NT2/D1 (cell line): ENCODE measurements around the gene CD22.

Source experiments
- DNase-seq: peaks from one replicate; pipeline ENCODE4 v3.0.0-alpha.2; 2011; ENCODE audit warnings: low read depth, low spot score
- H3K27me3 ChIP-seq: 2 replicates; pipeline ENCODE4 v1.6.0; 2011; ENCODE audit warnings: mild to moderate bottlenecking; ENCODE audit not compliant: insufficient read length, insufficient read depth
- H3K36me3 ChIP-seq: 2 replicates; pipeline ENCODE4 v1.6.1; 2011; ENCODE audit warnings: mild to moderate bottlenecking, low read length, mixed read lengths; ENCODE audit not compliant: insufficient read depth, insufficient read length
- H3K4me1 ChIP-seq: 2 replicates; pipeline ENCODE4 v1.5.1; 2011; ENCODE audit not compliant: insufficient read depth, insufficient read length
- H3K4me3 ChIP-seq: 2 replicates; pipeline ENCODE4 v1.5.1; 2011; ENCODE audit warnings: low read depth; ENCODE audit not compliant: insufficient read length
- H3K9ac ChIP-seq: 2 replicates; pipeline ENCODE4 v1.6.0; 2011; ENCODE audit warnings: low read depth; ENCODE audit not compliant: insufficient read length
- H3K9me3 ChIP-seq: 2 replicates; pipeline ENCODE4 v1.5.1; 2011; ENCODE audit warnings: mild to moderate bottlenecking, low read length; ENCODE audit not compliant: insufficient read depth
- SUZ12 ChIP-seq: IDR thresholded peaks from 2 replicates; pipeline ENCODE4 v1.6.1; 2011; ENCODE audit not compliant: insufficient read length, insufficient read depth; ENCODE audit errors: extremely low read depth
- YY1 ChIP-seq: IDR thresholded peaks from 2 replicates; pipeline ENCODE4 v1.6.1; 2011; ENCODE audit not compliant: insufficient read length, insufficient read depth
- ZNF274 ChIP-seq: IDR thresholded peaks from 2 replicates; pipeline ENCODE4 v1.6.1; 2011; ENCODE audit warnings: mild to moderate bottlenecking, low read depth, low read length

Gene CD22

DNA sequence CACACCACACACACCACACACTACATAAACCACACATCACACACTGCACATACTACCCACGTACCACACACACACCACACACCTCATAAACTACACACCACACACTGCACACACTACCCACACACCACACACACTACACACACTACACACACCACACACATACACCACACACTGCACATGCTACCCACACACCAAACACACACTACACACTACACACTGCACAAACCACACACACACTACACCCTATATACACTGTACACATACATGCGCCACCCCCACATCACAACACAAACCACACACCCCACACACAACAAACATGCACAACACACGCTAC lies 31.5 kb upstream of the CD22 start:
- H3K36me3 ChIP-seq: no peaks in the 10 kb centered on the region
- no peak for TF ChIP-seq YY1
- H3K27me3 ChIP-seq: no peaks in the 10 kb centered on the region
- no peaks in the 10 kb centered on the region for H3K9me3 ChIP-seq
- DNase-seq: no peak
- H3K4me1 ChIP-seq: peaks cover 6% of the 10 kb centered on the region
- no peak overlapping the region for H3K4me3 ChIP-seq
- H3K9ac ChIP-seq: no peak overlapping the region

- Histone ChIP-seq H3K9me3 (no peaks in the 10 kb centered on the region), H3K4me1 (peaks cover 6% of the 10 kb centered on the region), H3K9ac (no peak overlapping the region), H3K4me3 (no peak overlapping the region), H3K36me3 (no peaks in the 10 kb centered on the region), H3K27me3 (no peaks in the 10 kb centered on the region)
- no peak for TF ChIP-seq YY1
- DNase-seq: no peak
Observed at GRCh38 chr19:35297922-35298321, 31.1 kb upstream of the CD22 start.

DNA sequence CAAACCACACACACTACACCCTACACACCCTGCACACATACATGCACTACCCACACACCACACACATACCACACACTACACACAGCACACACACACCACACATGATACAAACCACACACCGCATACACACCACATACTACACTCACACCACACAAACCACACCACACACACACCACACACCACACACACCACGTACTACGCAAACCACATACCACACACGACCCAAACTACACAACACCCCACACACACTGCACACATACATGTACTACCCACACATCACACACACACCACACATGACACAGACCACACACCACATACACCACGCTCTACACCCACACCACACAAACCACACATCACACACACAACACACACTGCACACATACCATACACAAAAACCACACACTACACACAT lies 30.4 kb upstream of the CD22 start:
- H3K9ac ChIP-seq: no peak overlapping the region
- H3K27me3 ChIP-seq: no peaks in the 10 kb centered on the region
- no peaks in the 10 kb centered on the region for H3K9me3 ChIP-seq
- H3K4me1 ChIP-seq: peaks cover 6% of the 10 kb centered on the region
- TF ChIP-seq ZNF274 (no peak), YY1 (no peak), SUZ12 (no peak)
- no peaks in the 10 kb centered on the region for H3K36me3 ChIP-seq
- no peak overlapping the region for H3K4me3 ChIP-seq
- no peak for DNase-seq

GRCh38 chr19:35299523-35300338 lies 29.3 kb upstream of the CD22 start:
- H3K27me3 ChIP-seq: no peaks in the 10 kb centered on the region
- H3K4me1 ChIP-seq: peaks cover 6% of the 10 kb centered on the region
- no peak for DNase-seq
- H3K9me3 ChIP-seq: no peaks in the 10 kb centered on the region
- H3K9ac ChIP-seq: no peak overlapping the region
- no peak overlapping the region for H3K4me3 ChIP-seq
- TF ChIP-seq SUZ12 (no peak), ZNF274 (no peak), YY1 (no peak)
- H3K36me3 ChIP-seq: no peaks in the 10 kb centered on the region

- Histone ChIP-seq H3K4me1 (peaks cover 11% of the 10 kb centered on the region), H3K27me3 (no peaks in the 10 kb centered on the region), H3K4me3 (no peak overlapping the region), H3K9ac (no peak overlapping the region), H3K36me3 (no peaks in the 10 kb centered on the region), H3K9me3 (no peaks in the 10 kb centered on the region)
- no peak for TF ChIP-seq YY1
- TF ChIP-seq SUZ12: no peak
- TF ChIP-seq ZNF274: no peak
- DNase-seq: no peak
Observed at GRCh38 chr19:35300339-35300649, 28.7 kb upstream of the CD22 start.

DNA sequence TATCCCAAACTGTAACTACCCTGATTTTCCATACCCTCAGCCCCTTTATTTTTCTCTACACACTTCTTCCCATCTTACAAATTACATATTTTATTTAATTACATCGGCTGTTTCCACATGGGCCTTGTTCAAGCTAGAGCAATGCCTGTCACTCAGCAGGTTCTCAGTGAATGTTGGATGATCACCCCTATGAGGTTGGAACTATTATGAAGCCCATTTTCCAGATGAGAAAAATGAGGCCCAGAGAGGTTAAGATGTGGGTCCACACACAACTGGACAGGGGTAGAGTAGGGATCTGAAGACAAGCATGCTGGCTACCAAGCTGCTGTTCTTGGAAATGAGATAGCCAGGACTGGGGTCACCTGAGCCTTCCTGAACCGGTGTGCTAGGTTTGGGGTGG lies 27.0 kb upstream of the CD22 start:
- no peaks in the 10 kb centered on the region for H3K27me3 ChIP-seq
- no peaks in the 10 kb centered on the region for H3K36me3 ChIP-seq
- H3K9ac ChIP-seq: no peak overlapping the region
- H3K4me1 ChIP-seq: peaks cover 13% of the 10 kb centered on the region
- H3K9me3 ChIP-seq: no peaks in the 10 kb centered on the region
- DNase-seq: no peak
- TF ChIP-seq SUZ12 (no peak), YY1 (no peak), ZNF274 (no peak)
- no peak overlapping the region for H3K4me3 ChIP-seq

- no peaks in the 10 kb centered on the region for H3K9me3 ChIP-seq
- H3K4me3 ChIP-seq: no peak overlapping the region
- H3K4me1 ChIP-seq: peaks cover 13% of the 10 kb centered on the region
- no peak overlapping the region for H3K9ac ChIP-seq
- TF ChIP-seq SUZ12 (no peak), ZNF274 (no peak), YY1 (no peak)
- H3K27me3 ChIP-seq: no peaks in the 10 kb centered on the region
- DNase-seq: no peak
- H3K36me3 ChIP-seq: no peaks in the 10 kb centered on the region
Observed at GRCh38 chr19:35302446-35302845, 26.5 kb upstream of the CD22 start.

DNA sequence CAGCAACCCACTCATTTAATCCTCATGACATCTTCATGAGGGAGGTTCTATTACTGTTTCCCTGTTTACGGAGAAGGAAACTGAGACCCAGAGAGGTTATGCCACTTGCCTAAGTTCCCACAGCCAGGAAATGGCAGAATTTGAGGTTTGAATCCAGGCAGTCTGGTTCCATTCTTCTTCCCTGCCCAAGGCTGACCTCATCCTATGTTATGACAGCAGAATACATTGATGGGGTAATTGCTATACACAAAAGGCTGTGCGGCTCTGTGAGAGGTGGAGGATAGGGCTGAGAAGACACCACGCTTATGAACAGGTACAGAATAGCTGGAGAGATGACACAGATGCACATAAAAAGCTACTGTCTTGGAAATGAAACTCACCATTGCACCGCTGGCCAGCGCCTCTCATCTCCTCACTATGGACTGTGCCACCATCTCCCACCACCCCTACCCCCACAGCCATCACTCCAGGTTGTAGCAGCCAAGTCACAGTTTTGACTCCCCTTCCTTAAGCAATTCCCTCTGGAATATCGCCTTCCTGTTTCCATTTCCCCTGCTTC lies 25.6 kb upstream of the CD22 start:
- no peak for DNase-seq
- Histone ChIP-seq H3K9me3 (no peaks in the 10 kb centered on the region), H3K27me3 (no peaks in the 10 kb centered on the region), H3K4me3 (no peak overlapping the region), H3K9ac (no peak overlapping the region), H3K4me1 (peaks cover 16% of the 10 kb centered on the region), H3K36me3 (no peaks in the 10 kb centered on the region)
- TF ChIP-seq SUZ12 (no peak), ZNF274 (no peak), YY1 (no peak)
